Natural killer cell treated with Interleukin-12 subunit alpha and Interleukin-12 subunit beta and Interleukin-15 and Interleukin-18, amount 100 ng/mL, for 72 hours (primary cell): ENCODE measurements around the gene RPL27. TPM values are rescaled to one million over a fixed set of nuclear protein-coding genes. Genes with fewer than 3 reads are reported as not detected.
"Not testable (repeated sequence)": the region's sequence is repeated elsewhere in the genome, so short reads cannot be mapped to it uniquely, and the experiment has no call there.

Experiments used
- ATAC-seq, 2 donors: fragments of 150-1000 bp; cut with Tn5 transposase in 1 of 2; sonication (Bioruptor Pico), chemical (Tn5 transposase) in 1 of 2; 2 replicates each; pipeline ENCODE4 v1.10.0; 2021
- DNase-seq: peaks from one replicate; pipeline ENCODE4 v3.0.0; 2022; ENCODE audit warnings: low spot score
- H3K27ac Mint-ChIP-seq, 2 donors: 1 replicate in 1 of 2; 2 replicates in 1 of 2; pipeline ENCODE4 v1.8.0; 2022; ENCODE audit warnings: mixed read lengths in 2 of 2, mild to moderate bottlenecking in 1 of 2, moderate library complexity in 1 of 2
- H3K27me3 Mint-ChIP-seq, 2 donors: 1 replicate in 1 of 2; 2 replicates in 1 of 2; pipeline ENCODE4 v1.8.0; 2022; ENCODE audit warnings: mixed read lengths in 2 of 2
- H3K36me3 Mint-ChIP-seq: one replicate; pipeline ENCODE4 v1.8.0; 2022; ENCODE audit warnings: mixed read lengths
- H3K4me1 Mint-ChIP-seq, 2 donors: 1 replicate in 1 of 2; 2 replicates in 1 of 2; pipeline ENCODE4 v1.8.0; 2022; ENCODE audit warnings: low read depth in 2 of 2, mixed read lengths in 2 of 2, mild to moderate bottlenecking in 1 of 2
- H3K4me3 Mint-ChIP-seq: one replicate; pipeline ENCODE4 v1.8.0; 2022; ENCODE audit warnings: mixed read lengths
- H3K9me3 Mint-ChIP-seq: 2 replicates; pipeline ENCODE4 v1.8.0; 2022; ENCODE audit warnings: mixed read lengths
- total RNA-seq, 2 donors: library from RNA; stranded (reverse); gene quantifications; one replicate each; pipeline ENCODE4 v1.2.3, GENCODE V29; 2022

The RPL27 gene
- total RNA-seq, 2 donors from 2014 or later: 619 to 763 TPM

DNA sequence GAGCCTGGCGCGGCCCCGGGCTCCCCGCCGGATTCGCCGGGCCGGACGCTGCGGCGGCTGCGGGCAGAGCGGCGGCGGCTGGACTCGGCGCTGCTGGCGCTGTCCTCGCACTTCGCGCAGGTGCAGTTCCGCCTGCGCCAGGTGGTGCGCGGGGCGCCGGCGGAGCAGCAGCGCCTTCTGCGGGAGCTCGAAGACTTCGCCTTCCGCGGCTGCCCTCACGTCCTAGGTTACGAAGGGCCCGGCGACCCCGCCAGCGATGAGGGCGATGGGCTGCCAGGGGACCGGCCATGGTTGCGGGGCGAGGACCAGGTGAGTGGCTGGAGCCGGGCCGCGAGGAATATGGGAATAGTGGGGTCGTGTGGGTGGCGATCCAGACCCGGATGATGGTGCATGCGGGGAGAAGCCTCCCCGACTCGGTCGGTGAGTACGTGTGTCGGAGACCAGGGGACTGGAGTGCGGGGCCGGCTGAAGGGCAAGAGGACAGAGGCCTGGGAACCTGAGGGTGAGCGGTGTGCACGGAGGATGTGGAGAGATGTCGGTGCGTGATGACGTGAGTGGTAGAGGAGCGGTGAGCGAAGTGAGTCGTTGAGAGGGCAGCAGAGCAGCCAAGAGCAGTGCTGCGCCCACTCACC, 17.3 kb upstream of the RPL27 start:
- Mint-ChIP-seq H3K9me3 (no peaks in the 10 kb centered on the region), H3K4me3 (peak overlapping the region; percentile 95), H3K36me3 (peaks cover 5% of the 10 kb centered on the region), H3K27ac (peak overlapping the region; percentile 91 to 96), H3K27me3 (peaks cover 0 to 6% of the 10 kb centered on the region in 2 donors), H3K4me1 (peaks cover 22 to 27% of the 10 kb centered on the region in 2 donors)
- DNase-seq (no peak), ATAC-seq (peak; percentile 83 to 88)

- Mint-ChIP-seq H3K27me3 (peaks cover 0 to 6% of the 10 kb centered on the region in 2 donors), H3K9me3 (no peaks in the 10 kb centered on the region), H3K36me3 (peaks cover 5% of the 10 kb centered on the region)
These were observed 16.0 kb upstream of the RPL27 start for GRCh38 chr17:42982266-42982665.

DNA sequence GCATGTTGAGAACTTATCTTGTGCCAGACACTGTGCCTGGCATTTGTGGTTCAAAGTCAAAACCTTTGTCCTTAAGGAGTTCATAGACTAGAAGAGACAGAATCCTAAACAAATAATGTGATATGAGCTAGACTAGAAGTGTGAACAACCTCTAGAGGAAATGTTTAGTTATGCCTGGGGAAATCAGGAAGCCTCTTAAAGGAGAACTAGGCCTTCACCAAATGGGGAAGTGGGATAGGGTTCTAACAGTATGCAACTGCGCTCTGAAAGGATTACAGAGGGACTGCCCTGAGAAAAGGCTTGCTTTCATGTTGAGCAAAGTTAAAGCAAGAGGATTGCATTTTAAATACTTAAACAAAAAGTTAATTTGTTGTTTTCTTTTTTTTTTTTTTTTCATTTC, 13.0 kb upstream of the RPL27 start:
- Mint-ChIP-seq H3K36me3 (peaks cover 11% of the 10 kb centered on the region), H3K27ac (peak overlapping the region in 1 of 2 donors; percentile 35), H3K4me1 (peaks cover 16 to 18% of the 10 kb centered on the region in 2 donors), H3K9me3 (no peaks in the 10 kb centered on the region), H3K27me3 (no peaks in the 10 kb centered on the region), H3K4me3 (no peak overlapping the region)
- DNase-seq (no peak), ATAC-seq (no peak)

More at GRCh38 chr17:42982266-42982665, 16.0 kb upstream of the RPL27 start:
- Mint-ChIP-seq H3K4me1 (peaks cover 22 to 27% of the 10 kb centered on the region in 2 donors), H3K27ac (peak overlapping the region in 1 of 2 donors; percentile 96), H3K4me3 (peak overlapping the region; percentile 95)
- no peak for ATAC-seq
- no peak for DNase-seq

- Mint-ChIP-seq H3K9me3 (no peaks in the 10 kb centered on the region), H3K27me3 (no peaks in the 10 kb centered on the region), H3K27ac (no peak overlapping the region), H3K4me3 (no peak overlapping the region), H3K4me1 (peaks cover 6 to 8% of the 10 kb centered on the region in 2 donors), H3K36me3 (peaks cover 10% of the 10 kb centered on the region)
- ATAC-seq (no peak), DNase-seq (no peak)
These were observed 9.1 kb upstream of the RPL27 start for GRCh38 chr17:42989141-42989540.

DNA sequence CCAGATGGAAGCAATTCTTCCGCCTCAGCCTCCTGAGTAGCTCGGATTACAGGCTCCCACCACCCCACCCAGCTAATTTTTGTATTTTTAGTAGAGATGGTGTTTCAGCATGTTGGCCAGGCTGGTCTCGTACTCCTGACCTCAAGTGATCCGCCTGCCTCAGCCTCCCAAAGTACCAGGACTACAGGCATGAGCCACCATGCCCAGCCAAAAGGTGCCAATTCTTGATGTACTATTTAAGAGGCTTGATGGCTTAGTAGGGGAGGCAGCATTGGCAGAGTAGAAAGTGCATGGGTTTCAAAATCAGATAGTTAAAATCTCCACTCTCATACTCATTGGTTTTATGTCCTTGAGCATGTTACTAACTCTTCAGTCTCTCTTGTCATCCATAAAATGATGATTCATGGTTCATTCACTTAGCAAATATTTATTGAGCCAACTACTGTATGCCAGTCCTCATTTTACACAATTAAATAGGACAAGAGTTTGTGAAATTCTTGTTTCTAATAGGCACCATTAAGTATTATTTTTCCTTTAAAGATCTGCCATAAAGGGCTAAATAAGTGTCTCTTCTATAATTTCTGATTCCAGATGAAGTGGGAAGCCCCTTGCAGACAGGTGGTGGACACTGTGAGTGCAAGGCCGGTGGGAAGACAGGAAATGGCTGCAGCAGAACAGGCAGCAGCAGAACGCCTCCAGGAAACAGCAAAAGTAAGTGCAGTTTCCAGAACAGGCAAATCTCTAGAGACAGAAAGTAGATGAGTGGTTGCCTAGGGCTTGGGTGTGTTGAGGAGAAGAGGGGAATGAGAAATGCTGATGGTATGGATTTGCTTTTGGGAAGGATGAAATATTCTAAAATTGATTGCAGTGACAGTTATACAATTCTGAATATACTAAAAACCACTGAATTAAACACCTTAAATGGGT, 8.2 kb upstream of the RPL27 start:
- Mint-ChIP-seq H3K36me3 (peaks cover 10% of the 10 kb centered on the region), H3K9me3 (no peaks in the 10 kb centered on the region), H3K27me3 (no peaks in the 10 kb centered on the region), H3K4me1 (peaks cover 5 to 7% of the 10 kb centered on the region in 2 donors), H3K4me3 (no peak overlapping the region), H3K27ac (no peak overlapping the region)
- ATAC-seq (no peak), DNase-seq (no peak)

DNA sequence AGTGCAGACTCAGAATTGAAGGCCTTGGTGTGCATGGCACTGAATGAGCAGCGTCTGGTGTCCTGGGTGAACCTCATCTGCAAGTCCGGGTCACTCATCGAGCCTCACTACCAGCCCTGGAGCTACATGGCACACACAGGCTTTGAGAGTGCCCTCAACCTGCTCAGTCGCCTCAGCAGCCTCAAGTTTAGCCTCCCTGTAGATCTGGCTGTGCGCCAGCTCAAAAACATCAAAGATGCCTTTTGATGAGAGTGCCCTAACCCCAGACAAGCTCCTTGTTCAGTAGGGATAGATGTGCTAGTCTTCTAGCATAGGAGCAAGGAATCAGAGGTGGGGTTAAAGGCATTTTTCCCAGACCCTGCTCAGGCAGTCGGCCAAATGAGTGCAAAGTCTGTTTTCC, 6.7 kb upstream of the RPL27 start:
- H3K36me3 Mint-ChIP-seq: peaks cover 10% of the 10 kb centered on the region
- no peak overlapping the region for H3K4me3 Mint-ChIP-seq
- no peak overlapping the region for H3K27ac Mint-ChIP-seq
- no peaks in the 10 kb centered on the region for H3K27me3 Mint-ChIP-seq
- DNase-seq (no peak), ATAC-seq (no peak)
- H3K9me3 Mint-ChIP-seq: no peaks in the 10 kb centered on the region
- H3K4me1 Mint-ChIP-seq: peaks cover 2 to 4% of the 10 kb centered on the region in 2 donors

- Mint-ChIP-seq H3K9me3 (no peaks in the 10 kb centered on the region), H3K36me3 (peaks cover 10% of the 10 kb centered on the region)
These were observed 5.3 kb upstream of the RPL27 start for GRCh38 chr17:42992872-42993271.

GRCh38 chr17:42993913-42994312, 4.3 kb upstream of the RPL27 start:
- H3K36me3 Mint-ChIP-seq: peaks cover 14% of the 10 kb centered on the region
- not testable (repeated sequence) for H3K27ac Mint-ChIP-seq

More at GRCh38 chr17:42992872-42993271, 5.3 kb upstream of the RPL27 start:
- ATAC-seq: no peak
- Mint-ChIP-seq H3K4me1 (peaks cover 4 to 8% of the 10 kb centered on the region in 2 donors), H3K27me3 (no peaks in the 10 kb centered on the region), H3K4me3 (no peak overlapping the region), H3K27ac (no peak overlapping the region)
- DNase-seq: no peak

GRCh38 chr17:42997390-42997983, 732 bp upstream of the RPL27 start:
- Mint-ChIP-seq H3K4me3 (peak overlapping the region; percentile 88), H3K27ac (peak overlapping the region; percentile 95 to 96), H3K36me3 (peaks cover 19% of the 10 kb centered on the region), H3K4me1 (peaks cover 22 to 23% of the 10 kb centered on the region in 2 donors), H3K27me3 (no peaks in the 10 kb centered on the region), H3K9me3 (no peaks in the 10 kb centered on the region)
- ATAC-seq (no peak), DNase-seq (no peak)

More at GRCh38 chr17:42993913-42994312, 4.3 kb upstream of the RPL27 start:
- DNase-seq, H3K4me3 Mint-ChIP-seq, H3K9me3 Mint-ChIP-seq, H3K27me3 Mint-ChIP-seq, ATAC-seq: not testable (repeated sequence)
- H3K4me1 Mint-ChIP-seq: peaks cover 10 to 11% of the 10 kb centered on the region in 2 donors

- peaks cover 19% of the 10 kb centered on the region for H3K36me3 Mint-ChIP-seq
- H3K27ac Mint-ChIP-seq: peak overlapping the region; percentile 95 to 96
- ATAC-seq: no peak
- DNase-seq: no peak
- H3K27me3 Mint-ChIP-seq: no peaks in the 10 kb centered on the region
- H3K4me1 Mint-ChIP-seq: peaks cover 23 to 25% of the 10 kb centered on the region in 2 donors
- H3K4me3 Mint-ChIP-seq: peak overlapping the region; percentile 88
- no peaks in the 10 kb centered on the region for H3K9me3 Mint-ChIP-seq
These were observed 845 bp downstream of the RPL27 start for GRCh38 chr17:42999003-42999525.

DNA sequence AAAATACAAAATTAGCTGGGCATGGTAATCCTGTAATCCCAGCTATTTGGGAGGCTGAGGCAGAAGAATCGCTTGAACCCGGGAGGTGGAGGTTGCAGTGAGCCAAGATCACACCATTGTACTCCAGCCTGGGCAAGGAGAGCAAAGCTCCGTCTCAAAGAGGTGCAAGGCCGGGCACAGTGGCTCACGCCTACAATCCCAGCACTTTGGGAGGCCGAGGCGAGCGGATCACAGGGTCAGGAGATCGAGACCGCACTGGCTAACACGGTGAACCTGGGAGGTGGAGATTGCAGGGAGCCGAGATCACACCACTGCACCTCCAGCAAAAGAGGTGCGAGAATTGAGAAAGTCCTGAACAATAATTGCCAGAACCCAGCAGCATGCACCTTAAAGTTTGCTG, 2.7 kb downstream of the RPL27 start:
- peaks cover 19% of the 10 kb centered on the region for H3K36me3 Mint-ChIP-seq
- peaks cover 19 to 25% of the 10 kb centered on the region in 2 donors for H3K4me1 Mint-ChIP-seq

DNA sequence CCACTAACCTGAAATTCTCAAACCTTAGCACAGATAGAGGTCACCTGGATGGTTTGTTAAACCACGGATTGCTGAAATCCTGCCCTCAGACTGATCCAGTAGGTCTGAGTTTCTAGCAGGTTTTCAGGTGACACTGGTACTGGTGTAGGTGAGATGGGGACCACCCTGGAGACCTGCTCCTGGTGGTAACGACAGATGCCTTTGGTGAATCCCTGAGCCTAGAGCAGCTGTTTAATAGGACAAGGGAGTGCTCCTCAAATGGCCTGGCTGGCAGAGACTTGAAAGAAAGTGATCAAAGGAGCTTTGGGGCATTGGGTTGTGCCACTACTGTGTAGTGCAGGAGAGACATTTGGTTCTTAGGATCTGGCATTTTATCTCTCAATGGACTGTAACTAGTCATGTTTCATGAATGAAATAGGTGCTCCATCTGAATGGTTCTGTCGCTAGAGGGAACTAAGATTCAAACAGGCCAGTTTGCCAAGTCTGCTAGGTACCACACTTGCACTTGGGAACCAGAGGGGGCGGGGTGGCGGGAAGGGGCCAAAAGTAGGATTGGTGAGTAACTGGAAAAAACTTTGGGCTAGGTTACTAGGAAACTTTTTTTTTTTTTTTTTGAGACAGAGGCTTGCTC, 5.4 kb downstream of the RPL27 start:
- no peak overlapping the region for H3K4me3 Mint-ChIP-seq
- H3K27ac Mint-ChIP-seq: peak overlapping the region in 1 of 2 donors; percentile 81
- H3K36me3 Mint-ChIP-seq: peaks cover 17% of the 10 kb centered on the region
- ATAC-seq (no peak), DNase-seq (no peak)
- H3K9me3 Mint-ChIP-seq: no peaks in the 10 kb centered on the region
- H3K4me1 Mint-ChIP-seq: peaks cover 22 to 25% of the 10 kb centered on the region in 2 donors
- H3K27me3 Mint-ChIP-seq: no peaks in the 10 kb centered on the region

More for the DNA sequence above, 2.7 kb downstream of the RPL27 start:
- not testable (repeated sequence) for H3K9me3 Mint-ChIP-seq, DNase-seq, H3K27ac Mint-ChIP-seq, ATAC-seq, H3K27me3 Mint-ChIP-seq
- H3K4me3 Mint-ChIP-seq: peak overlapping the region; percentile 10
